Mononuclear cell (primary cell): Measurements from ENCODE around the gene MRPS21. TPM values are rescaled to one million over a fixed set of nuclear protein-coding genes. Genes with fewer than 3 reads are reported as not detected.

Experiments
- H3K27me3 ChIP-seq: 2 replicates; pipeline ENCODE4 v1.6.0; 2011; ENCODE audit warnings: low read length, control low read depth; ENCODE audit not compliant: insufficient read depth
- H3K4me1 ChIP-seq: 2 replicates; pipeline ENCODE4 v1.5.1; 2011; ENCODE audit warnings: mild to moderate bottlenecking, low read length, control low read depth; ENCODE audit not compliant: insufficient read depth
- H3K4me3 ChIP-seq: 2 replicates; pipeline ENCODE4 v1.5.1; 2011; ENCODE audit warnings: mild to moderate bottlenecking, low read length, moderate library complexity
- H3K9me3 ChIP-seq: 2 replicates; pipeline ENCODE4 v1.5.1; 2011; ENCODE audit warnings: low read depth, mild to moderate bottlenecking, control low read depth, low read length
- total RNA-seq: library from RNA; depleted of rRNA; stranded (reverse); fragments of >200 nt; gene quantifications from one replicate; pipeline ENCODE4 v1.2.3, GENCODE V29; 2012

MRPS21 gene
- total RNA-seq, 1 donor = 22.2 TPM

DNA sequence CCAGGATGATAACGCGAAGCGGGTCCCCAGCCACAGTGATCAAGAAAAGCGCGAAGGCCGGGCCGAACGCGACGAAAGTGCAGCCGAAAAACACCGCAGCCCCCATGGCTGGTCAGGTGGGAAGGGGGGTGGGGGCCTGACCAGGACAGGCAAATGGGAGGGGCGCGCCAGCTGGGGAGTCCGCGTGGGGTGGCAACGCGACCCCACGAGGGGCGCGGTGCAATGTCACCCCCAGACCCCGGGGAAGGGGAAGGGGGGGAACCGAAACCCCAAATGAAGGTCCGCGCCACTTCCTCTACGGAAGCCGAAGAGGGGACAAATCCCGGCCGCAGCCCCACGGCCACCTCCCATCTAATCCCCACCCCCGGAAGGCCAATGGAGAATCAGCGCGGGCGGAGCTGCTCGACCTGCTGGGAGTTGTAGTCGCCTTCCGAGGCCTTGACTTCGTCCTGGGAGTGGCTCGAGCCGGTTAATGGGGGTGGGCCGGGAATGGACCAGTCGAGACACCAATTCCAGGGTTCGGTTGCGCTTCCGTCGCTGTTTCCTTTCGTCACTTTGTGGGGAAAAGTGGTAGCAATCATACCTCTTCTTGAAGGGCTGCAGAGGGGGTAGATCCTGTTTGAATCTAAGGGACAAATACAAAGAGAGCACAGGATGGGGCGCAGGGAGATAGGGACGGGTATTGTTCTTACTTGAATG, 24.8 kb upstream of the MRPS21 start, which contains the start of gene APH1A:
APH1A (minus strand) TSS at position 312 of the 699 bp plus-strand sequence; CDS start at position 106, 206 bp downstream.
- Histone ChIP-seq H3K27me3 (no peaks in the 10 kb centered on the region), H3K4me1 (peaks cover 39% of the 10 kb centered on the region), H3K9me3 (no peaks in the 10 kb centered on the region), H3K4me3 (peak within 1 kb of the TSS; percentile 74)

DNA sequence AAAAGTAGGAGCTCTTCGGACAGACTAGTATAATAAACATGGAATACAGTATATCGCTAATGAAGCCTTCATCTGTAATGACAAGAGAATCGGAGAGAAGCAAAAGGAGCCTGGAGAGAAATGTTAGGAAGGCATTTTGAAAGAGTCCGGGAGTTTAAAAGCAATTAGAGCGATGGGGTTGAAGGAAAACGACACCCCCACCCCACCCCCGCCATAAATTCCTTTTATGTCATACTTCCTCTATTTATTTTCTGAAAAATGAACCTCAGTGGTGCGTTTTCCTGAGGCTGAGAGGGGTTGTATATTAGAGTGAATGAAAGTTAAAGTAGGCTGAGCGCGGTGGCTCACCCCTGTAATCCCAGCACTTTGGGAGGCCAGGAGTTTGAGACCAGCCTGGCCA, 24.2 kb upstream of the MRPS21 start:
- Histone ChIP-seq H3K27me3 (no peaks in the 10 kb centered on the region), H3K4me3 (peak overlapping the region; percentile 74), H3K9me3 (no peaks in the 10 kb centered on the region), H3K4me1 (peaks cover 40% of the 10 kb centered on the region)

DNA sequence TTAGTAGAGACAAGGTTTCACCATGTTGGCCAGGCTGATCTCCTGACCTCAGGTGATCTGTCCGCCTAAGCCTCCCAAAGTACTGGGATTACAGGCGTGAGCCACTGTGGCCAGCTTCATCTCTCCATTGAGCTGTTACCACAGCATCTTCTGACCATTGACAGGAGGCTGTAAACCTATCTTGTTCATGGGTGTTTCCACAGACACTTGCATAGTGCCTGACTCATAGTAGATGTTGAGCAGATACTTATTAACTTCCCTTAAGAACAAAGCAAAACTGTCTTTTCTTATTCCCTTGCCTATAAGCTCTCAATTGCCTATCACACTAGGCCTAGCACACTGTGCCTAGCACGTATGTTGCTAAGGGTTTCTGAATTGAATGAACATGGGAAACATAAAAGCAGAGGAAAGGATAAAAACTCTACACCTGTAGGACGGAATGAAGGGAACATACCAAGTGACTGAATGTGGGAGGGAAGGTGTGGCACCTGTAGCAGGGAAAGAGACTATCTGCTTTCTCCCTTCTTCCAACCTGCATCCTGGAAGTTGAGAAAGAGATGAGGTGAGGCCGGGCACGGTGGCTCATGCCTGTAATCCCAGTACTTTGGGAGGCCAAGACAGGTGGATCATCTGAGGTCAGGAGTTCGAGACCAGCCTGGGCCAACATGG, 22.2 kb upstream of the MRPS21 start:
- Histone ChIP-seq H3K4me1 (peaks cover 40% of the 10 kb centered on the region), H3K4me3 (no peak overlapping the region), H3K9me3 (no peaks in the 10 kb centered on the region), H3K27me3 (no peaks in the 10 kb centered on the region)

DNA sequence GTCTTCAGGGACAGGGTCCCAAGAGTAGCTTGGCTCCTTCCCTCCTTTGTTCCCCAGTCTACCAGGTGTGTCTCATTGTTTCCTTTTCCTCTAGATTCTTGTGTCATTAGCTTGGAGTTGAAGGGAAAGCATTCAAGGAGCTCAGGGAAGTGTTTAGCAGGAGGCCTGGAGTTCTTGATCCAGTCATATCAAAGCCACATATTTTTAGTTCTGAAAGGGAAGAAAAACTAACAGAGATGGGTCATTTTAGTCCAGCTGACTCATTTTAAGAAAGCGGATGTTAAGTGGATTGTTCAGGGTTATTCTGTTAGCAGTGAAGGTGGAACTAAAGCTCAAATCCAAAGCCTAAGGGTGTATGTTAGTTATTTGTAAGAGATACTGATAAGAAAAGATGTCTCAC, 20.4 kb upstream of the MRPS21 start:
- Histone ChIP-seq H3K27me3 (no peaks in the 10 kb centered on the region), H3K9me3 (no peaks in the 10 kb centered on the region), H3K4me3 (no peak overlapping the region), H3K4me1 (peaks cover 25% of the 10 kb centered on the region)

DNA sequence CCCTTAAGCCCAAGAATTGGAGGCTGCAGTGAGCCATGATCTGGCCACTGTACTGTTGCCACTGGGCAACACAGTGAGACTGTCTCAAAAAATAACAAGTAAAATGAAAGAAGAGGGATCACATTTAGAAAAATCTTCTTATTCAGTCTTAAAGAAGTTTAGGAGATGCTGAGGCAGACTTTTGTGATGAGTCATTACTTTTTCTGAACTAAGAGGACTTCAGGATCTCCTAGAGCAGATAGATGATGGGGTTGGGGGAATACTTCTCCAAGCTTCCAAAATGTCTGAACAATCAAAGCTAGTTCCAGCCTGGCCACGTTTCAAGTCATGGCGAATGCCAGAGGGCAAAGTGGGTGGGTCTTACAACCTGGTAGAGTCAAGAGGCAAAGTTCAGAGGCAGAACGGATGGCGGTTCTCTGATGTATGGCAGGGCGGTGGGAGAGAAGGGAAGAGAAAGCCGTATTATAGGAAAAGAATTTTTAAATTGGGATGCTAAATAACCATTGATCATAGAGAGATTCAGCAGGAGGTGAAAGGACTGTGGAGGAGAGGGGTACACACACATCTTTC, 13.4 kb upstream of the MRPS21 start:
- Histone ChIP-seq H3K4me3 (no peak overlapping the region), H3K4me1 (peaks cover 21% of the 10 kb centered on the region), H3K9me3 (no peaks in the 10 kb centered on the region), H3K27me3 (peaks cover 24% of the 10 kb centered on the region)

DNA sequence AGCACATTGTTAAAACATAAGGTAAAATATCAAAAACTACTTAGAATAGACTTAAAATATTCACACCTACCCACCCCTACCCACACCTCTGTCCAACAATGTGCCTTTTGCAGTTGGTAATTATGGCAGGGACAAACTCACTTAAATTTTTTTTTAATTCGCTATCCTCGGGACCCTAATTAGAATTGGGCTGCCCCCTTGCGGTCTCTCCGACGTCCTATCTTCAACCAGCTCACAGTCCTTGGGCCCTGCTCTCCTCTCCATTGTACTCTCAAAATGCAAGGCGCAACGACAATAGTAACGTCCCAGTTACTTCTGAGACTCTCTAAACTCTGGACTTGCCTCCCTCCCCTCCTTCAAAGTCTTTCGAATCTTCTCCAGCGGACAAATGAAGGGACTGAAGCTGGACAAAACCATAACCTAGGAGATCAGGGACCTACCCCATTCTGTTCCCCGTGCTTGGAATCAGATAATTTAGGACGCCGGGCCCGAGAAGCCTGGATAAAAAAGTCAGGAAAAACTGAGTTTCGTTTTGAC, 12.4 kb upstream of the MRPS21 start:
- no peaks in the 10 kb centered on the region for H3K9me3 ChIP-seq
- H3K4me3 ChIP-seq = peak overlapping the region; percentile 27
- peaks cover 24% of the 10 kb centered on the region for H3K27me3 ChIP-seq
- peaks cover 21% of the 10 kb centered on the region for H3K4me1 ChIP-seq

DNA sequence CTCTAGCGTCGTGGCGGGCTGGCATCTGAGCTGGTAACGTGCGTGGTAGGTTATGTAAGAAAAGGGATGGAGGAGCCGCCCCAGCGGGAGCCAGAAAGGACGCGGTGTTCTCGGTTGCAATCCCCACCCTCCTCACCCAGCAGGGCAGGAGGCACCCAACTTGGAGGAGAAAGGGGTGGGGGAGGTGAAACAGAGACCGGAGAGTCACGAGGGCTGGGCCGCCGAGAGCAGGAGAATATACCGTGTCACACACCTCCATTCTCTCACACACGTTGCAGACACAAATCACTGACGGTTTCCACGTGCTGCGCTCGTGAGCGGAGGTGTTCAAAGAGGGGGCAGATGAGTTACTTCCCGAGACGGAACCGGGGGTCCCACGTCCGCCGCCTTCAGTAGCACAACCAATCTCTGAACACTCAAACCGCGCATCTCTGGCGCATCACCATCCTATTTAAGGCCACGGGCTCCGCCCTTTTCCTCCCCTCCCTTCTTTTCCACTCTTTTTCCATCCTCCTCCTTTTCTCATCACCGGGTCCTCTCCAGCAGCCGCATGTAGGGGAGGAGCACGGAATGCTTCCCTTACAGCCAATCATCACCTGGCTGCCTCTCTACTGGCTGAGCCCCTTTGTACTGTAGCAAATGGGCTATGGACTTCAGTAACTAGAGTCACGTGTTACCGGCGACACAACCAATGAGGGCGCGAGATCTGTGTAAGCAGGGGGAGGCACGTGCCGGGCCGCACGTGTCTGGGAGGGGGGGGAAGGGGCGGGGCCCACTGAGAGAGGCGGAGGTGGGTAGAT, 11.7 kb upstream of the MRPS21 start, which contains the start of gene CIART:
CIART (plus strand) TSS at position 797 of the 800 bp plus-strand sequence. CDS start 714 bp downstream, outside the sequence.
- Histone ChIP-seq H3K4me1 (peaks cover 21% of the 10 kb centered on the region), H3K9me3 (no peaks in the 10 kb centered on the region), H3K4me3 (peak within 1 kb of the TSS; percentile 27), H3K27me3 (peaks cover 24% of the 10 kb centered on the region)

DNA sequence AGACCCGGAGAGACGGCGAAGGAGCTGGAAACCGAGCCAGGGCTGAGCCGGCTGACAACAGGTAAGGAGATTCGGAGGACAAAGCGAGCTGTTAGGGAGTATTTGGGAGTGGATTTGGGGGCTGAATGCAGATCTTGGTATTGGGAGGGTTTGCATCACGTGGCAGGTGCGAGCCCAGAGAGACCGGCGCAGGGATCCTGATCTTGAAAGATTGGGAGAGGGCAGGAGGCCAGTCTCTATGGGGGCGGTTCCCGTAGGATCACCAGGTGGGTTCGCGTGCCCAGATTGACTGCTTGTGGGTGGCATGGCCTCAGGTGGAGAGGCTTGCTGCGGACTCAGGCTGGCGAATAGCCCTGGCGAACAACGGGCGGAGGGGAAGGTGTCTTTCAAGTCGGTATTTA, 11.1 kb upstream of the MRPS21 start:
- H3K9me3 ChIP-seq = no peaks in the 10 kb centered on the region
- peaks cover 24% of the 10 kb centered on the region for H3K27me3 ChIP-seq
- H3K4me1 ChIP-seq = peaks cover 21% of the 10 kb centered on the region
- H3K4me3 ChIP-seq = no peak overlapping the region

DNA sequence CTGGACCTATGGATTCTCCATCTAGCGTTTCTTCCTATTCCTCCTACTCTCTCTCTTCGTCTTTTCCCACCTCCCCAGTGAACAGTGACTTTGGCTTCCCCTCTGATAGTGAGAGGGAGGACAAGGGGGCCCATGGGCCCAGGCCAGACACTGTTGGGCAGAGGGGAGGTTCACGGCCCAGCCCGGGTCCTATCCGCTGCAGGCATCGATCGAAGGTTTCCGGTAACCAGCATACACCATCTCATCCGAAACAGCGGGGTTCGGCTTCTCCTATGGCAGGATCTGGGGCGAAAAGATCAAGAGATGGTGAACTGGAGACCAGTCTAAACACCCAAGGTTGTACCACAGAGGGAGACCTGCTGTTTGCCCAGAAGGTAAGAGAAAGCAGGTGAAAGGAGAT, 10.4 kb upstream of the MRPS21 start:
- peaks cover 24% of the 10 kb centered on the region for H3K27me3 ChIP-seq
- H3K4me3 ChIP-seq = no peak overlapping the region
- peaks cover 21% of the 10 kb centered on the region for H3K4me1 ChIP-seq
- no peaks in the 10 kb centered on the region for H3K9me3 ChIP-seq

DNA sequence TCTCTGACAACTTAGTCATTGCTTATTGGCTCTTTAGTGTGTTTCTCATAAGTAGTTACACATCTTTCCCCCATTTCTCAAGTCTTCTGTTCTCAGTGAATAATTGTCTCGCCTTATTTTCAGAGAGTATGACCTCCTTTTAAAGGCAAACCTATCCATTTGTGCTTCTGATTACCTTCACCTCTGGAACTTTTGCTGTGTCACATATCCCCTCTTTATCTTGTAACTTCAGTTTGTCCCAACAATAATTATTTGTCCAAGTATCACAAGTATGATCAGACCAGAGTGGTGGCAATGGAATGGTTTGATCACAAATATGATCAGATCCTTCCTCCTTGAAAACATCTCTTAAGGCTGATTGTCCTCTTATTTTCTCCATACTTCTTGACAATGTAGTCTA, 5.3 kb upstream of the MRPS21 start:
- peaks cover 4% of the 10 kb centered on the region for H3K27me3 ChIP-seq
- peaks cover 6% of the 10 kb centered on the region for H3K4me1 ChIP-seq
- H3K9me3 ChIP-seq = no peaks in the 10 kb centered on the region
- no peak overlapping the region for H3K4me3 ChIP-seq

DNA sequence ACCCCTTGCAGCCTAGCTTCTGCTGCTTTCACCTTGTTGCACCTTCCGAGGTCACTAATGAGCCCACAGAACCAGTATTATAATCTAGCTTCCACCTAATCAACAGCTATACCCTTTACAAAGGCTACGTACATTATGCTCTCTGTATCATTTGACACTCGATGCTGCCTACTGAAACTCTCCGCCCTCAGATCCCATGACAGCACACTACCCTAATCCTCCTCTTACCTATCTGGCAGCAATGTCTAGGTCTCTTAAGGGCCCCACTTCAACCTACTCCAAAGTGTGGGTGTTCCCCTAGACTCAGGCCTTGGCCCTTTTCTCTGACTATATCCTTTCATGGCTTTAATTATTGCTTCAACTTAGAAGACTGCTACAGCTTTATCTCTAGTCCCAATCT, 4.8 kb upstream of the MRPS21 start:
- Histone ChIP-seq H3K4me1 (peaks cover 8% of the 10 kb centered on the region), H3K27me3 (peaks cover 4% of the 10 kb centered on the region), H3K4me3 (no peak overlapping the region), H3K9me3 (no peaks in the 10 kb centered on the region)

DNA sequence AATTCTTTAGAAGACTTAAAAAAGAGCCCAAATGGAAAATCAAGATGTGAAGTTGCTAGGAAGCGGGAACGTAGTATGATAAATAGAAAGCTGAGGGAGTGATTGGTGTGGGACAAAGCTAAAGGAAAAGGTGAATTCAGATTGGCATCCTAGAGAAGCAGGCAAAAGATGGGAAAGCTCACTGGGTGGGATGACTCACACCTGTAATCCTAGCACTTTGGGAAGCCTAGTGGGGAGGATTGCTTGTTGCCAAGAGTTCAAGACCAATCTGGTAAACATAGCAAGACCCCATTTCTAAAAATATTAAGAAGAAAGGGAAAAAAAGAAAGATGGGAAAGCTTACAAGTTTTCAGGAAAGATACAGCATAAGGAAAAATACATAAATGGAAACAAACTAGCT, 1.8 kb downstream of the MRPS21 start:
- H3K4me1 ChIP-seq = peaks cover 17% of the 10 kb centered on the region
- no peaks in the 10 kb centered on the region for H3K27me3 ChIP-seq
- H3K9me3 ChIP-seq = no peaks in the 10 kb centered on the region
- H3K4me3 ChIP-seq = no peak overlapping the region

DNA sequence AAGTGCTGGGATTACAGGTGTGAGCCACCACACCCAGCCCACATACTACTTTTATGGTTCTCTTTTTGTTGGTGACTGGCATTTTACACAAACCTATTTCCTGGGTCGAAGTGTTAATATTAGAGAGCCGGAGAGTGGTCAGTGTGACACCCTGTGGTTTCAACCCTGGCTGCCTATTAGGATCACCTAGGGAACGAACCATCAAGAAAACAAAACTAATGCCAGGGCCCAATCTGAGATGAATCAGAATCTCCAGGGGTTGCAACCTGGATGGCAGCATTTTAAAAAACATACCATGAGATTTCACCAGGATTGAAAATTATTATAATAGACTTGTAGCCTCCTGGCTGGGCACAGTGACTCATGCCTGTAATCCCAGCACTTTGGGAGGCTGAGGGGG, 6.1 kb downstream of the MRPS21 start:
- Histone ChIP-seq H3K9me3 (no peaks in the 10 kb centered on the region), H3K27me3 (no peaks in the 10 kb centered on the region), H3K4me3 (no peak overlapping the region), H3K4me1 (peaks cover under 1% of the 10 kb centered on the region)

DNA sequence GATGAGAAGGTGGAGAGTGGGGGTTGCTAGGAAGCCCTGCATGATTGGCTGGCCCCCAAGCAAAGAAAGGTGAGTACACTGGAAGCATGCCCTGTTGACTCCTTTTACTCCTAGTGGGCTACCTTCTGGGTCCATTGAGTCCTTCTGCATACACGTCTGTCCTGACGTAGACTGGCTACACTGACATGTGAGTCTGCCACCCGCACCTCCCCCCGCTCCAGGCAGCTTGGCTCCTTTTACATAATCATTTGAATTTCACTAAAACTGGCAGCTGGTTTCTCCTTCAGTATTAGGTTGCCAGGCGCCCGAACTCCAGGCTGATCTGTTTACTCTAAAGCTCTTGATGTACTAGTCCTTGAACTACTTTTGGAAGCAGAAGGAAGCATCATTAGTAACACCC, 8.7 kb downstream of the MRPS21 start:
- no peaks in the 10 kb centered on the region for H3K27me3 ChIP-seq
- H3K4me3 ChIP-seq = no peak overlapping the region
- H3K9me3 ChIP-seq = no peaks in the 10 kb centered on the region
- no peaks in the 10 kb centered on the region for H3K4me1 ChIP-seq

DNA sequence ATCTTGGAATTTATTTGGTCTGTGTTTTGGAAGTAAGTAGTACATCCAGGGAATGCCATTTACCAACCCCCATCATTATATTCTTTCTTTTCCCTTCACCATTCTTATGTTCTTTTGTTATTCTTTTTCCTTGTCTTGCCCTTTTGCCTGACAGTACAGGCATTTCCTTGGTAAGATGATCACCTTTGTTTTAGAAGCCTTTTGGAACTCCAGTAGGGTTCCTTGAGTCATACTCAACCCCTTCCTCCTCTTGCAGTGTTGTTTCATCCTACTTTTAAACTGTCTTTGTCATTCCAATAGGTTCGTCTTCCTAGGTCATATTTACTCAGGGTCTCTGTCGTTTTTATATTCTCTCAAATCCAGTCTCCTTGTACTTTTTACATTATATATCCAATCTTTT, 9.2 kb downstream of the MRPS21 start:
- Histone ChIP-seq H3K4me1 (no peaks in the 10 kb centered on the region), H3K27me3 (no peaks in the 10 kb centered on the region), H3K9me3 (no peaks in the 10 kb centered on the region), H3K4me3 (no peak overlapping the region)
